A549 treated with DMSO at 1 μM for 4 hours (cell line): ENCODE results near the gene GSK3B. TPM values are rescaled to one million over a fixed set of nuclear protein-coding genes. Genes with fewer than 3 reads are reported as not detected.

Experiments
- total RNA-seq: library from RNA; stranded (reverse); fragments of 200-300 nt; extraction: Qiagen RNA extraction; gene quantifications from 5 replicates; pipeline ENCODE4 v1.2.3, GENCODE V29; 2022; ENCODE audit warnings: low read depth

Gene GSK3B
- 27.0 to 36.8 TPM (median 34.6 TPM) in 5 replicates for total RNA-seq

GRCh38 chr3:120093911-120094775 is at the start of gene GSK3B:
GSK3B (minus strand) TSS chr3:120094447; CDS start chr3:120093434, 1,013 bp downstream.

GRCh38 chr3:119781330-119782198 is 312.7 kb downstream of the GSK3B start, which contains the start of gene NR1I2:
NR1I2 (plus strand) TSS chr3:119782101.

Other genes with a start within 250 kb of the GSK3B start
- 0.42 to 0.85 TPM (median 0.57 TPM) in 5 replicates for gene GPR156, start 190.8 kb upstream of the GSK3B start, total RNA-seq